Esophagus squamous epithelium (tissue), 5 donors: Measurements from ENCODE around the gene ALDH1L1. TPM values are rescaled to one million over a fixed set of nuclear protein-coding genes. Genes with fewer than 3 reads are reported as not detected.

Source experiments
- DNase-seq: peaks from one replicate; lab custom pipeline; 2025; lab: John Stamatoyannopoulos, UW
- H3K27ac ChIP-seq, 4 donors: fragments of 200-600 bp; sonication (generic); one replicate each; pipeline ENCODE4 v1.5.1; 2016 to 2019; ENCODE audit warnings: mild to moderate bottlenecking in 1 of 4
- H3K27me3 ChIP-seq, 4 donors: fragments of 200-600 bp; sonication (generic); 1 replicate in 3 of 4; 2 replicates in 1 of 4; pipeline versions ENCODE4 v1.5.1 to v1.6.0; 2017 to 2021; ENCODE audit warnings: antibody characterized with exemption in 1 of 4
- H3K36me3 ChIP-seq, 3 donors: fragments of 200-600 bp; sonication (generic); one replicate each; pipeline ENCODE4 v1.5.1; 2016 to 2019
- H3K4me1 ChIP-seq, 3 donors: fragments of 200-600 bp; sonication (generic); one replicate each; pipeline ENCODE4 v1.5.1; 2017 to 2019
- H3K4me3 ChIP-seq, 4 donors: fragments of 200-600 bp; sonication (generic); 1 replicate in 3 of 4; 2 replicates in 1 of 4; pipeline ENCODE4 v1.5.1; 2016 to 2019; ENCODE audit warnings: mild to moderate bottlenecking in 2 of 4, moderate library complexity in 1 of 4
- H3K9me3 ChIP-seq, 3 donors: fragments of 200-600 bp; sonication (generic); one replicate each; pipeline ENCODE4 v1.5.1; 2016 to 2019
- POLR2A ChIP-seq, 4 donors: fragments of 450-650 bp; IDR thresholded peaks; one replicate each; pipeline ENCODE4 v1.6.1; 2017; ENCODE audit warnings: antibody characterized with exemption in 4 of 4, mild to moderate bottlenecking in 4 of 4, moderate library complexity in 3 of 4
- WGBS, 2 donors: methylation state at CpG; one replicate each; pipeline ENCODE4 v1.1.5; 2018; 5-methylcytosine and 5-hydroxymethylcytosine counted together
- intact Hi-C: fragments of 100-400 bp; cut with DNase I; formaldehyde crosslinking; loops from one replicate; pipeline ENCODE4 v1.15.0; 2022
- total RNA-seq, 4 donors: library from RNA; depleted of rRNA; stranded (reverse); fragments of >200 nt; gene quantifications; one replicate each; pipeline ENCODE4 v1.1.0, GENCODE V29; 2016
- TF ChIP-seq, protein P1 (sequence below), 6 experiments: fragments of 450-650 bp in 4 of 6; fragments of 200-600 bp in 2 of 6; sonication (generic) in 2 of 6; IDR thresholded peaks; one replicate each; pipeline ENCODE4 v1.5.1; 2016 to 2019; ENCODE audit warnings: antibody characterized with exemption in 6 of 6, mild to moderate bottlenecking in 4 of 6, moderate library complexity in 4 of 6
- donor health status: DM: yes; HTN: yes; CAD: no.

The ALDH1L1 gene
- total RNA-seq, 4 donors from 2014 or later: 1.6 to 19.3 (median 4.4) TPM

DNA sequence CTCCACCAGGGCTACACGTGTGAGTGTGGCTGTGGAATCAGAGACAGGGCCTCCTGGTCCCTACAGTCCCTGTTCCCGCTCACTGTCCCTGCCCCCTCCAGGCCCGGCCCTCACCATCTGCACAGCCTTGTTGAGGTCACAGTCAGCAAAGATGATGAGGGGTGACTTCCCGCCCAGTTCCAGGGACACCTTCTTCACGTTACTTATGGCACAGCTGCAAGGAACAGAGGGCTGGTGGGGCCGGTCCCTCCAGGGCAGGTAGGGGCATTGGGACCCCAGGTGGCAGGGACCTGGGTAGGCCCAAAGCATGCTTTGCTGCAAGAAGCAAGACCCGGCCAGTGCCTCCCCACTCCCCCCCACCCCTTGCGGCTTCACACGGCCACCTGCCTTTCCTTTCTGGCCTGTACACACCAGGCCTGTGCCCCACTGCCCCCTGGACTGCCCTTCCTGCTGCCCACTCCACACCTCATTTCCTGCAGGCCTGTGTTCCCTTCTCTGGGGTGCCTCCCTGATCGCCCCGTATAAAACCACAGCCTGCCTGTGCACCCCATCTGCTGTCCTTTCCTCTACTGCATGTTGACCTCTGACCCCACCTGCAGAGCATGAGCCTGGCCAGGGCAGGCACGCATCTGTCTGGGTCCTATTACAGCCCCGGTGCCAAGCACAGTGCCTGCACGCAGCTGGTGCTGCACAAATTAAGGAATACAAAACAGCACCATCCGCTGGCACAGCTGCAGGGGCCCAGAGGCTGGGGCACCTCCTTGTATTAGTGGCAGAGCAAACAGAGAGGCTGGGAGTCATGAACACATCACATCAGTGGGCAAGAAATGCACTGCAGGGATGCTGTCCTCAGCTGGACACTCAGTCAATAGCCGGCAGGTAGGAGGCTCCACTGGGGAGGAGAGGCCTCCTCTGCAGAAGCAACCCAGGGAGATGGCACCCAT, 65.7 kb downstream of the ALDH1L1 start:
- Histone ChIP-seq H3K27ac (no peak overlapping the region), H3K4me1 (no peaks in the 10 kb centered on the region), H3K4me3 (no peak overlapping the region), H3K9me3 (no peaks in the 10 kb centered on the region), H3K27me3 (no peaks in the 10 kb centered on the region), H3K36me3 (no peaks in the 10 kb centered on the region)
- 92 to 96% methylated on average over 8 to 11 of the region's 16 CpGs for WGBS, 2 donors
- intact Hi-C loops: no loop called here
- no peak for TF ChIP-seq POLR2A (IDR thresholded peaks at IDR 0.05)
- TF ChIP-seq, protein P1, sequence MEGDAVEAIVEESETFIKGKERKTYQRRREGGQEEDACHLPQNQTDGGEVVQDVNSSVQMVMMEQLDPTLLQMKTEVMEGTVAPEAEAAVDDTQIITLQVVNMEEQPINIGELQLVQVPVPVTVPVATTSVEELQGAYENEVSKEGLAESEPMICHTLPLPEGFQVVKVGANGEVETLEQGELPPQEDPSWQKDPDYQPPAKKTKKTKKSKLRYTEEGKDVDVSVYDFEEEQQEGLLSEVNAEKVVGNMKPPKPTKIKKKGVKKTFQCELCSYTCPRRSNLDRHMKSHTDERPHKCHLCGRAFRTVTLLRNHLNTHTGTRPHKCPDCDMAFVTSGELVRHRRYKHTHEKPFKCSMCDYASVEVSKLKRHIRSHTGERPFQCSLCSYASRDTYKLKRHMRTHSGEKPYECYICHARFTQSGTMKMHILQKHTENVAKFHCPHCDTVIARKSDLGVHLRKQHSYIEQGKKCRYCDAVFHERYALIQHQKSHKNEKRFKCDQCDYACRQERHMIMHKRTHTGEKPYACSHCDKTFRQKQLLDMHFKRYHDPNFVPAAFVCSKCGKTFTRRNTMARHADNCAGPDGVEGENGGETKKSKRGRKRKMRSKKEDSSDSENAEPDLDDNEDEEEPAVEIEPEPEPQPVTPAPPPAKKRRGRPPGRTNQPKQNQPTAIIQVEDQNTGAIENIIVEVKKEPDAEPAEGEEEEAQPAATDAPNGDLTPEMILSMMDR (IDR thresholded peaks at IDR 0.05): no peak
- DNase-seq: no peak

DNA sequence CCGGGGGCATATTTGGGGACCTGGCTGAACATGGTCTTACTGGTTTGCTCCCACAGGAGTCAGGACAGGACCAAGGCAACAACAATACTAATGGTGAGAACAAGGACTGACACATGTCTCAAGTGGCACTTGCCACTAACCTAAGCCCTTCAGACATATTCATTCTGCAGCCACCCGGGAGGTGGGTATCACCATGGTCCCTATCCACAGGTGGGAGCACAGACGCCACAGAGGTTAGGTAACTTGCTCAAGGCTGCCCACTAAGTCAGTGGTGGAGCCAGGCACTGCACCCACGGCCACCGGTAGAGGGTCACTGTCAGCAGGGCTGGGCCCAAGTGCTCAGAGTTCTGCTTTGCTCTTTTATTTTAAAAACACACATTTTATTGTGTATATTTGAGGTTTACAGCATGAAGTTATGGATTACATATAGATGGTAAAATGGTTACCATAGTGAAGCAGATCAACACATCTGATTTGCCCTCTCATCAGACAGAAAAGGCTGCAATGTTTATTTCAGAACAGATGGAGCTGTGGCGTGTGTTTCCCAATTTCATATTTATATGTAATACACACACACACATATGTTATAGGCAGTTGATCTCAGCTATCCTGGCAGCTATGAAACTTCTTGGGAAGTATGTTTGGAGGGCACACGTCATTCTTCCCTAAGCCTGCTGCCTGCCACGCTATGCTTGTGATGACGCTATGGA, 66.5 kb downstream of the ALDH1L1 start:
- H3K27ac ChIP-seq: no peak overlapping the region
- H3K9me3 ChIP-seq: no peaks in the 10 kb centered on the region
- no peaks in the 10 kb centered on the region for H3K27me3 ChIP-seq
- intact Hi-C loops: no loop called here
- 82 to 84% methylated on average over 6 to 7 of the region's 9 CpGs for WGBS, 2 donors
- DNase-seq: no peak
- H3K36me3 ChIP-seq: no peaks in the 10 kb centered on the region
- TF ChIP-seq POLR2A (IDR thresholded peaks at IDR 0.05): no peak
- TF ChIP-seq, protein P1 (IDR thresholded peaks at IDR 0.05): peak in 2 of 6 experiments; percentile 17 to 39
- H3K4me3 ChIP-seq: no peak overlapping the region
- H3K4me1 ChIP-seq: no peaks in the 10 kb centered on the region

DNA sequence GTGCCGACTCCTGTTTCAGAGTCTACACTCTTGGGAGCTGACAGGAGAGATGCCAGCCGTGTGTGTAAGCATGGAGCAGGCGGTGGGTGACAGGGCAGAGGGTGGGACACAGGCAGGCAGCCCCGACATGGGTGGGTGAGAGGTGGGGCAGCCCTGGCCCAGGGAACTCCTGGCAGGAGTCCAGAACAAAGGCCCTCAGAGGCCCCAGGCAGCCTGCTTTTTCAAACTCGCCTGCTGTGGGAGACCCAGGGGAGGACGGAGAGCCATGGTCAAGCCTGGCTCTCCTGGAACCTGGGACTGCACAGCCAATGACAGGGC, 67.2 kb downstream of the ALDH1L1 start:
- no peak overlapping the region for H3K4me3 ChIP-seq
- intact Hi-C loops: no loop called here
- TF ChIP-seq POLR2A (IDR thresholded peaks at IDR 0.05): no peak
- TF ChIP-seq, protein P1 (IDR thresholded peaks at IDR 0.05): no peak
- no peak overlapping the region for H3K27ac ChIP-seq
- no peaks in the 10 kb centered on the region for H3K9me3 ChIP-seq
- H3K4me1 ChIP-seq: no peaks in the 10 kb centered on the region
- no peaks in the 10 kb centered on the region for H3K36me3 ChIP-seq
- no peak for DNase-seq
- no peaks in the 10 kb centered on the region for H3K27me3 ChIP-seq
- WGBS, 2 donors: 78 to 100% methylated on average over 1 to 5 of the region's 6 CpGs

DNA sequence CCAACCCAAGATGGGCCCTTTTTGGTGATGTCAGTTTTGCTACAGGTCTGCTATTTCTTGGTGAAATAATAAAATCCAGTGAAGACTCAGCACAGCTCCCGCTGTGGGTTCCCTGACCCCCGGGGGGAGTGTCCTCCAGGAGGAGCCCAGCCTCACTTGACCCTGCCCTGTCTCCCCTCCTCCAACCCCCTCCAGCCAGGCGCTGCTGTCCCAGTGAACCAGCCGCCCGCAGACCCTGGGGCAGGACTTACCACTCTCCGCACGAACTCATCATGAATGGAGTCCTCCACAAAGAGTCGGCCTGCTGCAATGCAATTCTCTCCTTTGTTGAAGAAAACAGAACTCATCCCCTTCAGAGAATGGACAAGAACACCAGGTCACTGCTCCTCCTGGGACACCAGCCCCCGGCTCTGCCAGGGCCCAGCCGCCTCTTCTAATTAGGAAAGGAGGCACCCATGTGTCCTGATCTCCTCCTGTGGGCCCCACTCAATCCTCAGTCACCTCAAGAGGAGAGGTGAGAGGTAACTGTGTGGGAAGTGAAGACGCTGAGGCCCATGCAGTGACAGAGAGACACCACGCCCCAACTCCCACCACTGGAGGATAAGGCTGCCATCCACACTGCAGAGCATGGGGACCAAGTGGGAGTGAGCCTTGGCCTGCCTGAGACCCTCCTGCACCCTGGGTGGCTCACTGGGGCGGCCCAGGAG, 67.7 kb downstream of the ALDH1L1 start:
- no peaks in the 10 kb centered on the region for H3K9me3 ChIP-seq
- intact Hi-C loops: no loop called here
- no peak overlapping the region for H3K4me3 ChIP-seq
- no peaks in the 10 kb centered on the region for H3K27me3 ChIP-seq
- H3K27ac ChIP-seq: no peak overlapping the region
- H3K4me1 ChIP-seq: no peaks in the 10 kb centered on the region
- TF ChIP-seq POLR2A (IDR thresholded peaks at IDR 0.05): no peak
- TF ChIP-seq, protein P1 (IDR thresholded peaks at IDR 0.05): no peak
- WGBS, 2 donors: 95 to 100% methylated on average over 2 to 4 of the region's 13 CpGs
- DNase-seq: no peak
- H3K36me3 ChIP-seq: no peaks in the 10 kb centered on the region
